Neural cell (in vitro differentiated cells): ENCODE measurements around the gene IRF2BP1. TPM values are rescaled to one million over a fixed set of nuclear protein-coding genes. Genes with fewer than 3 reads are reported as not detected.

Experiments used
- H2AFZ ChIP-seq: fragments of 200-600, 300-800 bp; sonication (generic), shearing (Covaris generic); 2 replicates; pipeline ENCODE4 v1.6.0; 2014; ENCODE audit warnings: low read depth, mild to moderate bottlenecking, antibody characterized with exemption, low read length, moderate library complexity
- H3F3A ChIP-seq: fragments of 200-600 bp; shearing (Covaris generic); 2 replicates; pipeline ENCODE4 v1.6.1; 2016; ENCODE audit warnings: mild to moderate bottlenecking, moderate library complexity, mixed read lengths, antibody characterized with exemption, low read length; ENCODE audit not compliant: insufficient read depth, poor library complexity, severe bottlenecking
- H3K27ac ChIP-seq: fragments of 200-600, 300-800 bp; sonication (generic), shearing (Covaris generic); 2 replicates; pipeline ENCODE4 v1.5.1; 2014; ENCODE audit warnings: mild to moderate bottlenecking, low read length, moderate library complexity
- H3K27me3 ChIP-seq: fragments of 300-800, 200-600 bp; sonication (generic), shearing (Covaris generic); 2 replicates; pipeline ENCODE4 v1.6.0; 2014; ENCODE audit warnings: mild to moderate bottlenecking, low read depth, low read length, moderate library complexity; ENCODE audit not compliant: insufficient read depth
- H3K36me3 ChIP-seq: fragments of 300-800, 200-600 bp; sonication (generic), shearing (Covaris generic); 2 replicates; pipeline ENCODE4 v1.5.1; 2014; ENCODE audit warnings: mild to moderate bottlenecking, antibody characterized with exemption, low read length, moderate library complexity; ENCODE audit not compliant: insufficient read depth
- H3K4me2 ChIP-seq: fragments of 300-800, 200-600 bp; sonication (generic), shearing (Covaris generic); 2 replicates; pipeline ENCODE4 v1.6.0; 2014; ENCODE audit warnings: mild to moderate bottlenecking, low read length
- H3K4me3 ChIP-seq: fragments of 300-800, 200-600 bp; sonication (generic), shearing (Covaris generic); 2 replicates; pipeline ENCODE4 v1.5.1; 2014; ENCODE audit warnings: mild to moderate bottlenecking, low read length, moderate library complexity
- H3K79me2 ChIP-seq: fragments of 200-600 bp; shearing (Covaris generic); replicated peaks from 2 replicates; pipeline ENCODE4 v1.6.0; 2014; ENCODE audit warnings: mild to moderate bottlenecking, low read length, moderate library complexity; ENCODE audit not compliant: insufficient read depth
- H3K9ac ChIP-seq: fragments of 300-800, 200-600 bp; sonication (generic), shearing (Covaris generic); 2 replicates; pipeline ENCODE4 v1.6.1; 2016; ENCODE audit warnings: mild to moderate bottlenecking, low read length, mixed read lengths
- H3K9me2 ChIP-seq: fragments of 200-600 bp; shearing (Covaris generic); 2 replicates; pipeline ENCODE4 v1.6.1; 2016; ENCODE audit warnings: mild to moderate bottlenecking, low read length, mixed read lengths; ENCODE audit not compliant: insufficient read depth
- H3K9me3 ChIP-seq: fragments of 200-600, 300-800 bp; sonication (generic), shearing (Covaris generic); 2 replicates; pipeline ENCODE4 v1.6.1; 2016; ENCODE audit warnings: mild to moderate bottlenecking, mixed run types, low read length, moderate library complexity, mixed read lengths
- H4K20me1 ChIP-seq: fragments of 200-600 bp; shearing (Covaris generic); 2 replicates; pipeline ENCODE4 v1.6.1; 2016; ENCODE audit warnings: mild to moderate bottlenecking, mixed run types; ENCODE audit not compliant: insufficient read depth
- EP300 ChIP-seq: fragments of 450-650 bp; conservative IDR thresholded peaks from 2 replicates; pipeline ENCODE4 v1.6.1; 2014; ENCODE audit warnings: antibody characterized with exemption, mild to moderate bottlenecking, moderate library complexity; ENCODE audit not compliant: poor library complexity, severe bottlenecking
- EZH2 ChIP-seq: fragments of 200-600, 300-800 bp; shearing (Covaris generic), sonication (generic); IDR thresholded peaks from 2 replicates; pipeline ENCODE4 v1.6.1; 2014; ENCODE audit warnings: antibody characterized with exemption, low read length, borderline replicate concordance, mild to moderate bottlenecking; ENCODE audit not compliant: insufficient read depth, poor library complexity, severe bottlenecking
- MXI1 ChIP-seq: fragments of 450-650 bp; conservative IDR thresholded peaks from 2 replicates; pipeline ENCODE4 v1.6.1; 2014; ENCODE audit warnings: antibody characterized with exemption, mild to moderate bottlenecking; ENCODE audit not compliant: poor library complexity, severe bottlenecking
- POLR2AphosphoS5 ChIP-seq: IDR thresholded peaks from 2 replicates; pipeline ENCODE4 v1.6.1; 2012
- RAD21 ChIP-seq: fragments of 450-650 bp; conservative IDR thresholded peaks from 2 replicates; pipeline ENCODE4 v1.6.1; 2014; ENCODE audit warnings: antibody characterized with exemption, mild to moderate bottlenecking, moderate library complexity
- SMC3 ChIP-seq: fragments of 450-650 bp; conservative IDR thresholded peaks from 2 replicates; pipeline ENCODE4 v1.6.1; 2014; ENCODE audit warnings: antibody characterized with exemption, mild to moderate bottlenecking, moderate library complexity; ENCODE audit not compliant: poor library complexity
- TAF1 ChIP-seq: IDR thresholded peaks from 2 replicates; pipeline ENCODE4 v1.6.1; 2012; ENCODE audit warnings: low read depth
- polyA plus RNA-seq: library from polyadenylated mRNA; depleted of rRNA; stranded (reverse); fragments of >200 nt; gene quantifications from 2 replicates; pipeline ENCODE4 v1.2.3, GENCODE V29; 2014
- TF ChIP-seq, protein P1 (sequence below): fragments of 450-650 bp; IDR thresholded peaks from 2 replicates; pipeline ENCODE4 v1.5.1; 2014; ENCODE audit warnings: antibody characterized with exemption, mild to moderate bottlenecking, moderate library complexity; ENCODE audit not compliant: poor library complexity, severe bottlenecking
- TF ChIP-seq, protein P2 (sequence below): IDR thresholded peaks from 2 replicates; pipeline ENCODE4 v1.6.1; 2012; ENCODE audit warnings: borderline replicate concordance

IRF2BP1 gene
- polyA plus RNA-seq, 1 donor from 2014 or later = 26.9 TPM

DNA sequence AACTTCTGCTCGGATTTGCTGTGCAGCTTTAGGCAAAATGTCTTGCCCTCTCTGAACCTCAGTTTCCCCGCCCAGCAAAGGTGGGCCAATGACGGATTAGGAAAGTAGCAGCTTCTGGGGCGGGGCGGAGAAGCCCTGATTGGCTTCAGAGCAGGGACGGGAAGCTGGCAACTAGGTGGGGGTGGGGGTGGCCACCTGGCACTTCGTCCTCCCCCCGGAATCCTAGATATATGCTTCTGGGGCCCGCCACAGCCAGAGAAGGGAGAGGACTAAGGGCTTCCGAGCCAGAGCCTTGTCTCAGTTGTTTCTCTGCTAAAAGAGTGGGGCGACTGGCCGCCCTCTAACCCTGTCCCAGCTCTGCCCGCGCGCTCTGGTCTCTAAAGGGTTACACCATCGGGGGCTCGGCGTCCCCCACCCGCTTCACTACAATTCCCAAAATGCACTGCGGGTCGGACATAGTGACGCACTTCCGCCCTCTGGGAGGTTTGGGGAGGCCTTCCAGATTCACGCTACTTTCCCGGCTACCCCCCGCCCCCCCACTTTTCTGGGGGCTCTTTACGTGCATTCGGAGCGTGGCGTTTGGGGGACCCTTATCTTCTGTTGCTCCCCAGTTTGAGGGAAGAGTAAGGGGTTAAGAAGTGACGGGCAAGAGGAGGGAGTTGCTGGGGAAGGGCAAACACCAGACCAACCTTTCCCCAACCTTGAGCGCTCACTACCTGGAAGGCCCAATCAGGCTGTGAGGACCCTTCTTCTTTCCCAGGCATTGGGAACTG lies 672 bp upstream of the IRF2BP1 start:
- no peaks in the 10 kb centered on the region for H3K27me3 ChIP-seq
- TF ChIP-seq TAF1 (peak; percentile 38), EZH2 (no peak), POLR2AphosphoS5 (peak; percentile 77), RAD21 (no peak), SMC3 (no peak), EP300 (peak; percentile 30)
- TF ChIP-seq, protein P1, sequence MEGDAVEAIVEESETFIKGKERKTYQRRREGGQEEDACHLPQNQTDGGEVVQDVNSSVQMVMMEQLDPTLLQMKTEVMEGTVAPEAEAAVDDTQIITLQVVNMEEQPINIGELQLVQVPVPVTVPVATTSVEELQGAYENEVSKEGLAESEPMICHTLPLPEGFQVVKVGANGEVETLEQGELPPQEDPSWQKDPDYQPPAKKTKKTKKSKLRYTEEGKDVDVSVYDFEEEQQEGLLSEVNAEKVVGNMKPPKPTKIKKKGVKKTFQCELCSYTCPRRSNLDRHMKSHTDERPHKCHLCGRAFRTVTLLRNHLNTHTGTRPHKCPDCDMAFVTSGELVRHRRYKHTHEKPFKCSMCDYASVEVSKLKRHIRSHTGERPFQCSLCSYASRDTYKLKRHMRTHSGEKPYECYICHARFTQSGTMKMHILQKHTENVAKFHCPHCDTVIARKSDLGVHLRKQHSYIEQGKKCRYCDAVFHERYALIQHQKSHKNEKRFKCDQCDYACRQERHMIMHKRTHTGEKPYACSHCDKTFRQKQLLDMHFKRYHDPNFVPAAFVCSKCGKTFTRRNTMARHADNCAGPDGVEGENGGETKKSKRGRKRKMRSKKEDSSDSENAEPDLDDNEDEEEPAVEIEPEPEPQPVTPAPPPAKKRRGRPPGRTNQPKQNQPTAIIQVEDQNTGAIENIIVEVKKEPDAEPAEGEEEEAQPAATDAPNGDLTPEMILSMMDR = no peak
- TF ChIP-seq, protein P2, sequence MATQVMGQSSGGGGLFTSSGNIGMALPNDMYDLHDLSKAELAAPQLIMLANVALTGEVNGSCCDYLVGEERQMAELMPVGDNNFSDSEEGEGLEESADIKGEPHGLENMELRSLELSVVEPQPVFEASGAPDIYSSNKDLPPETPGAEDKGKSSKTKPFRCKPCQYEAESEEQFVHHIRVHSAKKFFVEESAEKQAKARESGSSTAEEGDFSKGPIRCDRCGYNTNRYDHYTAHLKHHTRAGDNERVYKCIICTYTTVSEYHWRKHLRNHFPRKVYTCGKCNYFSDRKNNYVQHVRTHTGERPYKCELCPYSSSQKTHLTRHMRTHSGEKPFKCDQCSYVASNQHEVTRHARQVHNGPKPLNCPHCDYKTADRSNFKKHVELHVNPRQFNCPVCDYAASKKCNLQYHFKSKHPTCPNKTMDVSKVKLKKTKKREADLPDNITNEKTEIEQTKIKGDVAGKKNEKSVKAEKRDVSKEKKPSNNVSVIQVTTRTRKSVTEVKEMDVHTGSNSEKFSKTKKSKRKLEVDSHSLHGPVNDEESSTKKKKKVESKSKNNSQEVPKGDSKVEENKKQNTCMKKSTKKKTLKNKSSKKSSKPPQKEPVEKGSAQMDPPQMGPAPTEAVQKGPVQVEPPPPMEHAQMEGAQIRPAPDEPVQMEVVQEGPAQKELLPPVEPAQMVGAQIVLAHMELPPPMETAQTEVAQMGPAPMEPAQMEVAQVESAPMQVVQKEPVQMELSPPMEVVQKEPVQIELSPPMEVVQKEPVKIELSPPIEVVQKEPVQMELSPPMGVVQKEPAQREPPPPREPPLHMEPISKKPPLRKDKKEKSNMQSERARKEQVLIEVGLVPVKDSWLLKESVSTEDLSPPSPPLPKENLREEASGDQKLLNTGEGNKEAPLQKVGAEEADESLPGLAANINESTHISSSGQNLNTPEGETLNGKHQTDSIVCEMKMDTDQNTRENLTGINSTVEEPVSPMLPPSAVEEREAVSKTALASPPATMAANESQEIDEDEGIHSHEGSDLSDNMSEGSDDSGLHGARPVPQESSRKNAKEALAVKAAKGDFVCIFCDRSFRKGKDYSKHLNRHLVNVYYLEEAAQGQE = peak; percentile 55
- H2AFZ ChIP-seq = peak overlapping the region; percentile 76
- no peaks in the 10 kb centered on the region for H3F3A ChIP-seq
- H3K4me2 ChIP-seq = peak overlapping the region; percentile 82
- no peaks in the 10 kb centered on the region for H3K36me3 ChIP-seq
- H4K20me1 ChIP-seq = peaks cover 10% of the 10 kb centered on the region
- peak overlapping the region; percentile 83 for H3K4me3 ChIP-seq
- H3K27ac ChIP-seq = peak overlapping the region; percentile 82
- H3K9ac ChIP-seq = peak overlapping the region; percentile 82
- H3K79me2 ChIP-seq = peaks cover 5% of the 10 kb centered on the region
- H3K9me2 ChIP-seq = no peaks in the 10 kb centered on the region
- no peaks in the 10 kb centered on the region for H3K9me3 ChIP-seq

DNA sequence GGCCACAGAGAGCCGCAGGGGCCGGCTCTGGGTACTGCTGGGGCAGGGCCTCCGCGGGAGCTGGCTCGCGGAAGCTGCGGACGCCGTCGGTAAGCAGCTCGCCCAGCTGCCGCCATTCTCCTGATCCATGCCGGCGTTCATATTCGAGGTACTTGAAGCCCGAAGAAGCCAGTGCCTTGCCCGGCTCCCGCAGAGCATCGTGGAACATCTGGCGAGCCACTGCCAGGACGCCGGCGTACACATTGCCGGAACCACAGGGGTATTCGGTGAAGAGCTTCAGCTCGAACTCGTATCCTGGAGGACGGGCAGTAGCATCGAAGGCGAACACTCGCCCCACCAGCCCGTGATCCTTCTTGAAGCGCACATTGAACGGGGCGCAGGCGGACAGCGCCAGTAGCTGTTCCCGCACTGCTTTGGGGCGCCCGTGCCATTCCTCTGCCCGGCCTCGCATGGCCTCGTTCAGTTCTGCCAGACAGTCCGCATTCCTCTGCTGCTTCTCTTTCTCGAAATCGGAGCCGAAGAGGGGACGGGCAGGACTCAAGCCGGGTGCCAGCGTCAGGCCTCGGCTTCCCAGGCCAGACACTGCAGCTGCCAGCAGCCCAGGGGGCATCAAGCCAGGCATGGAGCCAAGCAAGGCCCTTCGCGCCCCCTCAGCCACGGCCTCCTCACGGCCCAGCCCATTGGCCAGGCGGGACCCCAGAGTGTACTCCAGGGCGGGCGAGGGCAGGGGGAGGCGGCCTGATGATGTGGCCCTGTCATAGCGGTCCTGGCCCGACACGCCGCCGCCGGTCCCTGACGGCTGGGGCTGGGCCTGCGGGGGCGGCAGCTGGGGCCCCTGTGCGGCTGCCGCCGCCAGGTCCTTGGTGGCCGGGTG lies 1.0 kb downstream of the IRF2BP1 start:
- Histone ChIP-seq H4K20me1 (peaks cover 10% of the 10 kb centered on the region), H3K79me2 (peaks cover 5% of the 10 kb centered on the region), H3K27me3 (no peaks in the 10 kb centered on the region), H3F3A (no peaks in the 10 kb centered on the region), H2AFZ (no peak overlapping the region), H3K4me2 (peak overlapping the region; percentile 30), H3K27ac (peak overlapping the region; percentile 55), H3K9ac (peak overlapping the region; percentile 82), H3K4me3 (peak overlapping the region; percentile 83), H3K9me2 (no peaks in the 10 kb centered on the region), H3K36me3 (no peaks in the 10 kb centered on the region), H3K9me3 (no peaks in the 10 kb centered on the region)
- no peak for TF ChIP-seq SMC3
- TF ChIP-seq, protein P1 = no peak
- no peak for TF ChIP-seq EP300
- TF ChIP-seq POLR2AphosphoS5 = no peak
- TF ChIP-seq TAF1 = no peak
- TF ChIP-seq, protein P2 = no peak
- no peak for TF ChIP-seq RAD21
- TF ChIP-seq EZH2 = no peak
- TF ChIP-seq MXI1 = no peak
